K562 (cell line): ENCODE measurements around the gene GABBR1. TPM values are rescaled to one million over a fixed set of nuclear protein-coding genes. Genes with fewer than 3 reads are reported as not detected.

Experiments
- ATF1 ChIP-seq, 2 experiments: fragments of 450-650 bp in 1 of 2; IDR thresholded peaks; 2 replicates each; pipeline ENCODE4 v1.6.1; 2016; ENCODE audit warnings: missing compliant biosample characterization in 1 of 2, missing genetic modification characterization in 1 of 2
- ATF3 ChIP-seq, 2 experiments: fragments of 450-650 bp in 1 of 2; sonication (generic) in 1 of 2; formaldehyde crosslinking in 1 of 2; IDR thresholded peaks in 1 of 2; conservative IDR thresholded peaks in 1 of 2; 2 replicates each; pipeline versions ENCODE4 v1.6.1 to v1.8.1; 2016 to 2023; ENCODE audit warnings: mild to moderate bottlenecking in 2 of 2, moderate library complexity in 2 of 2, inconsistent platforms in 1 of 2, missing genetic modification reagents in 1 of 2
- CXXC5 ChIP-seq: fragments of 250-450 bp; sonication (Bioruptor Pico); IDR thresholded peaks from 2 replicates; pipeline ENCODE4 v1.8.0; 2022; ENCODE audit warnings: inconsistent platforms, mild to moderate bottlenecking, moderate library complexity
- ETS2 ChIP-seq: IDR thresholded peaks from 2 replicates; pipeline ENCODE4 v1.6.1; 2016; ENCODE audit warnings: borderline replicate concordance, missing genetic modification characterization, mild to moderate bottlenecking, moderate library complexity, missing compliant biosample characterization; ENCODE audit not compliant: poor library complexity, severe bottlenecking
- FIP1L1 ChIP-seq: fragments of 200-400 bp; formaldehyde crosslinking; IDR thresholded peaks from 2 replicates; pipeline ENCODE4 v1.6.1; 2018; ENCODE audit warnings: mild to moderate bottlenecking, low read depth, low read length; ENCODE audit not compliant: poor library complexity, severe bottlenecking
- GATAD2A ChIP-seq: fragments of 450-650 bp; IDR thresholded peaks from 2 replicates; pipeline ENCODE4 v1.6.1; 2017
- HLTF ChIP-seq: fragments of 450-650 bp; IDR thresholded peaks from 2 replicates; pipeline ENCODE4 v1.6.1; 2016
- KAT7 ChIP-seq: sonication (generic); formaldehyde crosslinking; IDR thresholded peaks from 2 replicates; pipeline ENCODE4 v1.8.0; 2022; ENCODE audit warnings: missing genetic modification reagents, mild to moderate bottlenecking, borderline replicate concordance
- L3MBTL2 ChIP-seq: fragments of 450-650 bp; IDR thresholded peaks from 2 replicates; pipeline ENCODE4 v1.6.1; 2016; ENCODE audit warnings: mild to moderate bottlenecking, moderate library complexity
- MAFK ChIP-seq: IDR thresholded peaks from 2 replicates; pipeline ENCODE4 v1.6.1; 2011; ENCODE audit warnings: low read length, improper control_type of control experiment
- MYBL2 ChIP-seq, 2 experiments: fragments of 450-650 bp in 1 of 2; sonication (generic) in 1 of 2; formaldehyde crosslinking in 1 of 2; IDR thresholded peaks; 2 replicates each; pipeline versions ENCODE4 v1.6.1 to v1.8.1; 2017 to 2022; ENCODE audit warnings: borderline replicate concordance in 1 of 2, inconsistent platforms in 1 of 2, low read depth in 1 of 2, mild to moderate bottlenecking in 1 of 2, missing genetic modification reagents in 1 of 2, moderate library complexity in 1 of 2
- NBN ChIP-seq: fragments of 450-650 bp; IDR thresholded peaks from 2 replicates; pipeline ENCODE4 v1.6.1; 2016; ENCODE audit warnings: low read depth, mild to moderate bottlenecking
- NCOA2 ChIP-seq, 2 experiments: fragments of 450-650 bp; IDR thresholded peaks; 2 replicates each; pipeline ENCODE4 v1.6.1; 2018; ENCODE audit warnings: mild to moderate bottlenecking in 2 of 2, moderate library complexity in 1 of 2; ENCODE audit not compliant: partially characterized antibody in 2 of 2
- NFIC ChIP-seq: fragments of 450-650 bp; IDR thresholded peaks from 2 replicates; pipeline ENCODE4 v1.6.1; 2017; ENCODE audit warnings: mild to moderate bottlenecking, inconsistent platforms
- RBM14 ChIP-seq: fragments of 200-400 bp; formaldehyde crosslinking; IDR thresholded peaks from 2 replicates; pipeline ENCODE4 v1.6.1; 2018; ENCODE audit warnings: low read depth, mild to moderate bottlenecking, low read length, moderate library complexity, borderline replicate concordance; ENCODE audit not compliant: insufficient read depth
- RBM15 ChIP-seq: fragments of 200-400 bp; formaldehyde crosslinking; IDR thresholded peaks from 2 replicates; pipeline ENCODE4 v1.6.1; 2018; ENCODE audit warnings: mild to moderate bottlenecking, low read length, moderate library complexity; ENCODE audit not compliant: insufficient read depth
- SIX5 ChIP-seq, 2 experiments: IDR thresholded peaks; 2 replicates each; pipeline ENCODE4 v1.6.1; 2011; ENCODE audit warnings: low read length in 2 of 2, borderline replicate concordance in 1 of 2, low read depth in 1 of 2, mild to moderate bottlenecking in 1 of 2, moderate library complexity in 1 of 2; ENCODE audit not compliant: insufficient read depth in 1 of 2
- SMARCC2 ChIP-seq: fragments of 450-650 bp; IDR thresholded peaks from 2 replicates; pipeline ENCODE4 v1.6.1; 2017; ENCODE audit warnings: antibody characterized with exemption, moderate library complexity, mild to moderate bottlenecking, low read depth
- TBP ChIP-seq: optimal IDR thresholded peaks from 2 replicates; pipeline ENCODE3; 2011; ENCODE audit warnings: low read depth, low read length, improper control_type of control experiment
- ZFP36 ChIP-seq: fragments of 150-350 bp; IDR thresholded peaks from 2 replicates; pipeline ENCODE4 v1.6.1; 2018; ENCODE audit warnings: low read length, low read depth; ENCODE audit not compliant: partially characterized antibody
- ZNF124 ChIP-seq: sonication (generic); formaldehyde crosslinking; IDR thresholded peaks from 2 replicates; pipeline ENCODE4 v1.8.1; 2022; ENCODE audit warnings: missing genetic modification reagents
- ZNF217 ChIP-seq: sonication (generic); formaldehyde crosslinking; IDR thresholded peaks from 2 replicates; pipeline ENCODE4 v1.8.0; 2022; ENCODE audit warnings: mild to moderate bottlenecking, missing genetic modification reagents
- ZNF655 ChIP-seq: fragments of 250-450 bp; sonication (Bioruptor Pico); IDR thresholded peaks from 2 replicates; pipeline ENCODE4 v1.5.0; 2021
- ZNF740 ChIP-seq, 3 experiments: fragments of 200-800 bp in 1 of 3; sonication (Bioruptor generic) in 1 of 3; sonication (generic) in 1 of 3; formaldehyde crosslinking in 1 of 3; IDR thresholded peaks; 2 replicates each; pipeline versions ENCODE4 v1.6.1 to v1.8.0; 2016 to 2022; ENCODE audit warnings: mild to moderate bottlenecking in 2 of 3, missing compliant biosample characterization in 2 of 3, missing genetic modification characterization in 2 of 3, missing genetic modification reagents in 1 of 3
- polyA plus RNA-seq, 8 experiments: library from polyadenylated mRNA; depleted of rRNA in 4 of 8; stranded (reverse) in 5 of 8; unstranded in 3 of 8; fragments of >200 nt; fragmentation: Nextera tagmentation in 2 of 8; fragmentation: Illumina TruSeq in 1 of 8; extraction: Ambion mirVana in 2 of 8; extraction: Trizol in 1 of 8; gene quantifications; 2 replicates each; pipeline versions ENCODE4 v1.2.1 to v1.2.3, GENCODE V29; 2011 to 2014; ENCODE audit warnings: inconsistent platforms in 1 of 8, missing spikeins in 1 of 8
- total RNA-seq, 7 experiments: library from RNA; depleted of rRNA in 6 of 7; stranded (reverse); fragments of >200 nt in 6 of 7; fragmentation: Illumina TruSeq in 2 of 7; extraction: Trizol in 2 of 7; gene quantifications; 2 replicates each; pipeline versions ENCODE4 v1.2.1 to v1.2.3, GENCODE V29; 2011 to 2021; ENCODE audit warnings: low replicate concordance in 1 of 7

GABBR1 gene
- total and polyA plus RNA-seq, 9 of the 15 experiments (the other 6 are each of a cell fraction or from before 2014, with no cell fraction given) = 2.2 to 48.3 (median 20.8) TPM

GRCh38 chr6:29627755-29628418, 5.1 kb downstream of the GABBR1 start (continued):
- no peak for TF ChIP-seq ATF3 (IDR thresholded peaks at IDR 0.05)
- no peak for TF ChIP-seq ATF3 (CRISPR knock-in tag; conservative IDR thresholded peaks at IDR 0.05)
- no peak for TF ChIP-seq NCOA2 (IDR thresholded peaks at IDR 0.05; ENCODE audit: partially characterized antibody in 2 of 2)
- 0 out of 2 replicates have a peak, but pooled peaks have one; percentile 23 for TF ChIP-seq RBM14
- peak; percentile 30; the same call in 1 of the 2 replicates for TF ChIP-seq CXXC5
- TF ChIP-seq ZFP36 = no peak
- TF ChIP-seq ZNF740 (CRISPR knock-in tag; IDR thresholded peaks at IDR 0.05) = no peak
- TF ChIP-seq ZNF740 (tag; IDR thresholded peaks at IDR 0.05) = peak in 1 of 2 experiments; percentile 77; a peak in 1 of 4 replicates
- no peak for TF ChIP-seq MAFK
- TF ChIP-seq NBN = no peak
- TF ChIP-seq HLTF = no peak
- no peak for TF ChIP-seq ETS2 (tag)
- peak; percentile 35; the same call in 1 of the 2 replicates for TF ChIP-seq ATF1 (CRISPR knock-in tag; IDR thresholded peaks at IDR 0.05)
- TF ChIP-seq ATF1 (tag; IDR thresholded peaks at IDR 0.05) = peak; percentile 59
- no peak for TF ChIP-seq RBM15
- TF ChIP-seq ZNF124 (CRISPR knock-in tag) = no peak
- 0 out of 2 replicates have a peak, but pooled peaks have one; percentile 16 for TF ChIP-seq NFIC
- TF ChIP-seq ZNF655 (CRISPR knock-in tag) = no peak
- TF ChIP-seq ZNF217 (CRISPR knock-in tag) = no peak
- no peak for TF ChIP-seq L3MBTL2
- TF ChIP-seq GATAD2A = 0 out of 2 replicates have a peak, but pooled peaks have one; percentile 40
- TF ChIP-seq KAT7 (CRISPR knock-in tag) = 0 out of 2 replicates have a peak, but pooled peaks have one; percentile 41
- no peak for TF ChIP-seq SIX5 (IDR thresholded peaks at IDR 0.05; ENCODE audit: borderline replicate concordance in 1 of 2, insufficient read depth in 1 of 2, low read depth in 1 of 2, low read length in 2 of 2)
- TF ChIP-seq TBP = peak; percentile 80
- TF ChIP-seq MYBL2 (IDR thresholded peaks at IDR 0.05; ENCODE audit: low read depth) = no peak
- TF ChIP-seq MYBL2 (CRISPR knock-in tag; IDR thresholded peaks at IDR 0.05; ENCODE audit: borderline replicate concordance) = no peak
- no peak for TF ChIP-seq FIP1L1
- no peak for TF ChIP-seq SMARCC2
